Effector CD8-positive, alpha-beta T cell (primary cell): ENCODE results near the gene DENND4A.
"Not testable (repeated sequence)": the region's sequence is repeated elsewhere in the genome, so short reads cannot be mapped to it uniquely, and the experiment has no call there.

Experiments
- DNase-seq: peaks from one replicate; lab custom pipeline; 2025; lab: John Stamatoyannopoulos, UW

The DENND4A gene

GRCh38 chr15:65757256-65757655, 34.8 kb downstream of the DENND4A start:
- DNase-seq = no peak

- no peak for DNase-seq
These were observed 39.9 kb downstream of the DENND4A start for GRCh38 chr15:65752151-65752700.

GRCh38 chr15:65751431-65751830, 40.7 kb downstream of the DENND4A start:
- no peak for DNase-seq

- no peak for DNase-seq
These were observed 44.8 kb downstream of the DENND4A start for GRCh38 chr15:65747265-65747664.

- DNase-seq = no peak
These were observed 48.3 kb downstream of the DENND4A start for GRCh38 chr15:65743637-65744252.

GRCh38 chr15:65740148-65740547, 51.9 kb downstream of the DENND4A start:
- DNase-seq = no peak

- DNase-seq = no peak
These were observed 53.4 kb downstream of the DENND4A start for GRCh38 chr15:65738649-65739048.

- not testable (repeated sequence) for DNase-seq
These were observed 58.5 kb downstream of the DENND4A start for GRCh38 chr15:65733599-65733998.

- DNase-seq = no peak
These were observed 59.4 kb downstream of the DENND4A start for GRCh38 chr15:65732698-65733097.

GRCh38 chr15:65731926-65732325, 60.2 kb downstream of the DENND4A start:
- no peak for DNase-seq

- no peak for DNase-seq
These were observed 61.4 kb downstream of the DENND4A start for GRCh38 chr15:65730549-65731172.

GRCh38 chr15:65724464-65725215, 67.5 kb downstream of the DENND4A start:
- no peak for DNase-seq

GRCh38 chr15:65723876-65724275, 68.2 kb downstream of the DENND4A start:
- no peak for DNase-seq

GRCh38 chr15:65722191-65722590, 69.9 kb downstream of the DENND4A start:
- no peak for DNase-seq

GRCh38 chr15:65712415-65712814, 79.7 kb downstream of the DENND4A start:
- no peak for DNase-seq

GRCh38 chr15:65695081-65695480, 97.0 kb downstream of the DENND4A start:
- DNase-seq = no peak

GRCh38 chr15:65690778-65691177, 101.3 kb downstream of the DENND4A start:
- no peak for DNase-seq

GRCh38 chr15:65690173-65690572, 101.9 kb downstream of the DENND4A start:
- no peak for DNase-seq

GRCh38 chr15:65688462-65688861, 103.6 kb downstream of the DENND4A start:
- no peak for DNase-seq

- no peak for DNase-seq
These were observed 109.6 kb downstream of the DENND4A start for GRCh38 chr15:65682404-65682911.

- DNase-seq = no peak
These were observed 111.5 kb downstream of the DENND4A start for GRCh38 chr15:65680544-65680943.

GRCh38 chr15:65676123-65676522, 116.0 kb downstream of the DENND4A start:
- DNase-seq = no peak

GRCh38 chr15:65675551-65675950, 116.5 kb downstream of the DENND4A start:
- no peak for DNase-seq
